Measurements from ENCODE around the gene RCAN1.
A peak's percentile ranks its signal among the peaks of the same experiment; 100 is the strongest.

The RCAN1 gene

GRCh38 chr21:34536311-34536710, 78.6 kb downstream of the RCAN1 start (continued):
- TF ChIP-seq ZSCAN18 (tag by site-specific recombination; IDR thresholded peaks at IDR 0.05) = no peak
- no peak for TF ChIP-seq ZNF623 (tag by site-specific recombination; IDR thresholded peaks at IDR 0.05)
- no peak for TF ChIP-seq GFI1B (tag by site-specific recombination; IDR thresholded peaks at IDR 0.05)
- no peak for TF ChIP-seq ZNF155 (tag by site-specific recombination; IDR thresholded peaks at IDR 0.05)

- H3K36me3 ChIP-seq (ENCODE audit: control insufficient read depth in 2 of 2, insufficient read depth in 1 of 2, low read length in 2 of 2) = no peaks in the 10 kb centered on the region
- ChIA-PET POLR2A (no interaction called here), CTCF (no interaction called here)
- H3K4me3 ChIP-seq (ENCODE audit: low read depth, low read length) = no peak overlapping the region
- H3K9me3 ChIP-seq (ENCODE audit: control insufficient read depth, insufficient read depth, low read depth, low read length) = no peaks in the 10 kb centered on the region
- no peak overlapping the region for H3K27ac ChIP-seq (ENCODE audit: extremely low read depth, low read depth, low read length)
- no peak for TF ChIP-seq TCF7L2 (IDR thresholded peaks at IDR 0.05; ENCODE audit: borderline replicate concordance, low read depth, low read length)
- TF ChIP-seq YY1 (tag by site-specific recombination; IDR thresholded peaks at IDR 0.05) = no peak
- TF ChIP-seq GLIS2 (tag by site-specific recombination; IDR thresholded peaks at IDR 0.05) = no peak
- TF ChIP-seq ZNF555 (tag by site-specific recombination; conservative IDR thresholded peaks at IDR 0.05) = no peak
- no peak for TF ChIP-seq ZNF560 (tag by site-specific recombination; IDR thresholded peaks at IDR 0.05; ENCODE audit: borderline replicate concordance)
- no peak for TF ChIP-seq ZNF623 (tag by site-specific recombination; IDR thresholded peaks at IDR 0.05)
- H3K4me1 ChIP-seq (ENCODE audit: control insufficient read depth, insufficient read depth, low read length) = no peaks in the 10 kb centered on the region
These were observed 79.0 kb downstream of the RCAN1 start for GRCh38 chr21:34535886-34536285.

- Histone ChIP-seq H3K4me1 (ENCODE audit: control insufficient read depth, insufficient read depth, low read length) (no peaks in the 10 kb centered on the region), H3K36me3 (ENCODE audit: control insufficient read depth in 2 of 2, insufficient read depth in 1 of 2, low read length in 2 of 2) (no peaks in the 10 kb centered on the region), H3K27ac (ENCODE audit: extremely low read depth, low read depth, low read length) (no peak overlapping the region), H3K4me3 (ENCODE audit: low read depth, low read length) (no peak overlapping the region), H3K9me3 (ENCODE audit: control insufficient read depth, insufficient read depth, low read depth, low read length) (no peaks in the 10 kb centered on the region)
- POLR2A ChIA-PET = no interaction called here
- TF ChIP-seq ZIC2 (tag by site-specific recombination; IDR thresholded peaks at IDR 0.05) = peak; percentile 94
- TF ChIP-seq GLIS1 (tag by site-specific recombination; IDR thresholded peaks at IDR 0.05) = 0 out of 2 replicates have a peak, but pooled peaks have one; percentile 48
- TF ChIP-seq ZFP41 (tag by site-specific recombination; IDR thresholded peaks at IDR 0.05; ENCODE audit: borderline replicate concordance) = no peak
- TF ChIP-seq ZBTB1 (tag by site-specific recombination; IDR thresholded peaks at IDR 0.05) = no peak
- CTCF ChIA-PET = interaction anchor here (0.6 to 1.9 kb wide), 3 partner anchors 24 to 443 kb away, joined by 3 to 7 read pairs (median 4); no protein-coding TSS in a partner anchor
These were observed 80.4 kb downstream of the RCAN1 start for GRCh38 chr21:34534522-34534921.

- Histone ChIP-seq H3K27ac (ENCODE audit: extremely low read depth, low read depth, low read length) (no peak overlapping the region), H3K4me1 (ENCODE audit: control insufficient read depth, insufficient read depth, low read length) (no peaks in the 10 kb centered on the region), H3K9me3 (ENCODE audit: control insufficient read depth, insufficient read depth, low read depth, low read length) (no peaks in the 10 kb centered on the region), H3K4me3 (ENCODE audit: low read depth, low read length) (no peak overlapping the region), H3K36me3 (ENCODE audit: control insufficient read depth in 2 of 2, insufficient read depth in 1 of 2, low read length in 2 of 2) (no peaks in the 10 kb centered on the region)
- ChIA-PET POLR2A (no interaction called here), CTCF (interaction anchor here (0.6 to 1.9 kb wide), 3 partner anchors 23 to 442 kb away, joined by 3 to 7 read pairs (median 4); no protein-coding TSS in a partner anchor)
- no peak for TF ChIP-seq SETDB1 (IDR thresholded peaks at IDR 0.05; ENCODE audit: insufficient read length, low read length)
- no peak for TF ChIP-seq PRDM4 (tag by site-specific recombination; IDR thresholded peaks at IDR 0.05)
- TF ChIP-seq ZNF366 (tag by site-specific recombination; conservative IDR thresholded peaks at IDR 0.05) = no peak
- no peak for TF ChIP-seq ZNF394 (tag by site-specific recombination; IDR thresholded peaks at IDR 0.05; ENCODE audit: borderline replicate concordance)
These were observed 81.0 kb downstream of the RCAN1 start for GRCh38 chr21:34533938-34534337.
